Stimulated activated CD4-positive, alpha-beta T cell treated with anti-CD3 and anti-CD28 coated beads, Interleukin-12 subunit alpha, Interleukin-12 subunit beta, amount 100 ng/mL, for 48 hours (primary cell): ENCODE data around the gene FADS2.

Experiments used
- DNase-seq, 3 donors: peaks; one replicate each; pipeline ENCODE4 v3.0.0-alpha.2; 2020; ENCODE audit warnings: low read depth in 2 of 3, low spot score in 1 of 3

FADS2 gene

DNA sequence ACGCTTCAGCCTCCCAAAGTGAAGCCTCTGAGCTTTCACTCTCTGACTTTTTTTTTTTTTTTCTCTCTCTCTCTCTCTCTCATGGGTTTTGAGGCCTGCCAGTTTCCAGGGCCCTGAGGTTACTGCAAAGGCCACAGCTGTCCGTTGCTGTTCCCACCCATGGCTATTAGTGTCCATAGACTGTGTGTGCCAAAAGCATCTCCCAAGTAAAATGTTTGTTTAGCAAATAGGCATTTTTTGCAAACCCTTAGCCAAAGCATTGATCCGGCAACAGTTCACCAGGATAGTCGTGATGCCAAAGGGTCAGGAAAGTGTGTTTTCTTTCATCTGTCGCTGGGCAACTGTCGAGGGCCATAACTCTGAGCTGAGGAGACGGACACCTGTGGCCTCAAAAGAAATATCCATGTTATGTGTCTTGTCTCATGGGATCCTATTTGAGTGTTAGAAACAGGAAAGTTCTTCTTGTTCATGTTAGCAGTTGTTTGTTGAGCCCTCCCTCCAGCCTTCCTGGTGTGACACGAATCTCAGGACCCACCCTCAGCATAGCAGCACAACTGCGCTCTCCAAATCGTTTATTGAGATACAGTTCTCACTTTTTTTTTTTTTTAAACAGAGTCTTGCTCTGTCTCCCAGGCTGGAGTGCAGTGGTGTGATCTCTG, 18.4 kb downstream of the FADS2 start:
- DNase-seq, result no peak

DNA sequence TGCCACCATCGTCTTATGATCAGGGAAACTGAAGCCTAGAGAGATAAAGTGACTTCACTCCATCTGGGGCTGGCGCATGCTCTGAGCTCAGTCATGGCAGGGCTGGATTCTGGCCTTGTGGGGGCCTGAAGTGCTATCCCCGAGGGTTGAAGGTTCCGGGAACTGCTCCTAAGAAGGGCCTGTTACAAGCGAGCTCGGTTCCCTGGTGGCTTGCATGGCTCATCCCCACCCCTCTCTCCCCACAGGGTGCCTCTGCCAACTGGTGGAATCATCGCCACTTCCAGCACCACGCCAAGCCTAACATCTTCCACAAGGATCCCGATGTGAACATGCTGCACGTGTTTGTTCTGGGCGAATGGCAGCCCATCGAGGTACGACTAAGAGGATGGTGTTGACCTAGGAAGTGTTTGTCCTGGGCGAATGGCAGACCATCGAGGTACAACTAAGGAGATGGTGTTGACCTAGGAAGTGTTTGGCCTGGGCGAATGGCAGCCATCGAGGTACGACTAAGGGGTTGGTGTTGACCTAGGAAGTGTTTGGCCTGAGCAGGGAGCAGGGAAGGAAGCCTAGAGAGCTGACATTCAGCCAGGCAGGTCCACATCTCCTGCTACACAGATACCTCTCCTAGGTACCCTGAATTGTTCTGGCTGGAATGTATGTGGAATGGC, 19.9 kb downstream of the FADS2 start:
- DNase-seq, result no peak

DNA sequence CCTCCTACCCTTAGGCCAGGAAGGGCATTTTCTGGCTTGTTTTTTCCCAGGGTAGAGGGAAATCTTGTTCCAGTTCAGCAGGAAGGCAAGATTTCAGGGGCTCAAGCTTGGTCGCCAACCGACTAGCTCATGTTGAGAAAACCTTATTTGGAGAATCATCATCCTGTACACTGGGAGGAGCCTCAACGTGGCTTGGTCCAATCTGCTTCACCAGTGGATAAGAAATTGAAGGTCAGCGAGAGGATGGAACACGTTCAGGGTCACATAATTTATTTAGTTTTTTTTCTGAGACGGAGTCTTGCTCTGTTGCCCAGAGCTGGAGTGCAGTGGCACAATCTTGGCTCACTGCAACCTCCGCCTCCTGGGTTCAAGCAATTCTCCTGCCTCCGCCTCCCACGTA, 20.5 kb downstream of the FADS2 start:
- DNase-seq, result no peak

DNA sequence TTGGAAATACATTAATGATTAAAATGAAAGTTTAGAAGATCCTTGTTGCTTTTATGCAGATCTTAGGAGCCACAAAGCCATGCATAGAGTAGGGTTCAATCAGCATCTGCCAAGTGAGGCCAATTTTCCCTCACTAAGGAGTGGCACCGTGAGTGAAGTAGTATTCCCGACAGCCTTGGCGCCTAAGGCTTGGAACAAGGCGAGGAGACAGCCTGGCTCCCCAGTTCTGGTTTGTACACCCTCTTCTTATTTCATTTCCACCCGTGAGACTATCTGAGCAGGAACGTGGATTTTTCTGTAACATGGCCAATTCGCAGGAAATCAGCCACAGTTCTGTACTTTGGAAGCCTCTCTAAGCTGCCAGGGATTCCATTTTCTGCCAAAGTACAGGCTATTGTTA, 22.6 kb downstream of the FADS2 start:
- DNase-seq, result no peak

DNA sequence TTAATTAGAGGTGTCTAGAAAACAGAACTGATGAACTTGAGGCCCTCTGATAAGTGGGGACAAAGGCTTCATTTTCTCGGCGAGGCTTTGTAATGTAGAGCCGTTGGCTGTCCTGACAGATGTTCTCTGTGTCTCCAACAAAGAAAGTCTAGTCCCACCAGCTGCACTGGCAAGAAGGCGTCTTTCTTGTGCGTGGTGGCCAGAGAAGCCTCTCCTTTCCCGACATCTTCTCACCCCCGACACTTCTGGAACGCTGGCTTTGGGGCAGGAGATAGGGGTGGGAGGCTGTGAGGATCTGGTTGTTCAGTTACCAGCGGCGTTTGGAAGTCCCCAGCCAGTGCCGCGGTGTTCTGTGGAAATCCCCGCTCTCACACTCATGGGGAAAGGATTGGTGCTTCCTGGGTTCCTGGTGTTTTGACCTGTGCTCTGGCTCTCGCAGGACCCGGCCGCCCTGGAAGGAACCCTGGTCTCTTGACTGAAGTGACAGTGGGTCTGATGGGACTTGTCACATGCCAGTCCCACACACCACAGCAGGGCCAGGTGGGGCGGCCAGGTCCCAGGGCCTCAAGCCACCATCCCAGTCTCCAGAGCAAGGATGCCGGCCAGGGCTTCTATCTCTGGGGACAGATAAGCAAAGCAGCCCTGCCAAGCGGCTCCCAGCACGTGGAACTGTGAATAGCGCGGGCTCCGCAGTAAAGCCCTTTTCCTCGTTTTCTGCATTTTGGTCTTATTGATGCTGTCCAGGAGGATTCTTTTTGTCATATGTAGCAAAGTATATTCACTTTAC, 23.2 kb downstream of the FADS2 start:
- no peak for DNase-seq

DNA sequence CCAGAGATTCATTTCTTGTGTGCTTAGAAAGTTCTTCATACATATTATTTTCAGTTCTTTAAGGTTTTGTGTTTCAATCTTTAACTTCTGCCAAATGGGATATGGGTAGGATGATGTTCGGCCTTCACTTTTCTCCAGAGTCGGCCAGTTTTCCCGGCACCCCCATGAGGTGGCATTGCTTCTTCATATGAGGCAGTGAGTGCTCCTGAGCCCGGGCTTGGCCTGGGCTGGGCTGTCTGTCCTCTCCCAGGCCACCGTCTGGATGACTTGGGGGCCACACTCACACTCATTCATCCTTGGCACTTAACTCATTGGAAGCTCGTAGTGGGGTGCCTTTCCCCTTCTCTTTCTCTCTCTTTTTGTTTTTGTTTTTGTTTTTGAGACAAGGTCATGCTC, 23.8 kb downstream of the FADS2 start:
- no peak for DNase-seq

DNA sequence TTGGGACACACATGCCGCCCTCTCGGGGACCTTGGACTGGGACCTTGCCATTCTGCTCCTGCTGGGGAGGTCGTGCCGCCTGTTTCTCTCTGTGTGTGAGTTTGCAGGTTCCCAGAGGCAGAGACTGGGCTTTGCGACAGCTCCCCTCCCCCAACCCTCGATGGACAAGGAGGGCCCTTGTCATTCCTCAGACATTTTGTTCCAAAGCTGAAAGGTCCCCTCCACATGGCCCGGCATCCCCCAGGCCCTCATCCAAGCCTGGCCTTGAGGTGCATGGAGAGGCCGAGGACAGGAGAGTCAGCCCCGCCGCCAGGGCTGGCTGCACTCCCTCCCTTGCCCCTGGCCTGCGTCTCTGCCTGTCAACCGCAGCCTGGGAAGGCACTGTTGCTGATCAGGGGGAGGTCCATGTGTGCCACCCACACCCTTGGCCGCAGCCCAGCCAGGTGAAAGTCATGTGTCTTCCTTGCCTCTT, 25.6 kb downstream of the FADS2 start:
- DNase-seq, result no peak

DNA sequence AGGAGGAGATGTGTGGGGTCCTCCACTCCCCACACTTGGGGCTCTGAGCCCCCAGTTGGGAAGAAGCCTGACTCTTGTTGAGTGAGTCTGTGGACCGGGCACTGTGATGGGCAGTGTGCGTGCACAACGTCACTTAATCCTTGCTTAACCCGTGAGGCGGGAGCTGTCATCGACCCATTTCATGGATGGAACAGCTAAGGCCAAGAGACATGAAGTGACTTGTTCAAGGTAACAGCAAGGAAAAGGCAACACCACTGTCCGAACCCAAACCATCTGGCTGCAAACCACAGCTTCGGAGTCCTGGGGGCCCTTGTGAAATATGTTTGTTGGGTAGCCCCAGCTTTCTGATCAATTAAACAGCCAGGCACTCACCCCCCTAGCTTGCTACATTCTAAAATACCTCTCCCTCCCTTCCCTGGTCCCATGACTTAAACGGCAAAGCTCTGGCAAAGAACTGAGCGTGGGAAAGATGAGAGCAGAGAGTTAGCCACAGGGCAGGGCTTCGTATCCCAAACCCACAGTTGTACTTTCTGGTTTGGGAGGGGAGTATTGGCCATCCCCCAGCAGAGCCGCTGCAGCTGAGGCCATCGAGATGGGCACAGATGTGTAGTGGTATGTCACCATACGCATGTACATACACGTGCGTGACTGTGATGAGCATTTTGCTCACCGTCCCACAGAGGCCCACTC, 26.3 kb downstream of the FADS2 start:
- no peak for DNase-seq

DNA sequence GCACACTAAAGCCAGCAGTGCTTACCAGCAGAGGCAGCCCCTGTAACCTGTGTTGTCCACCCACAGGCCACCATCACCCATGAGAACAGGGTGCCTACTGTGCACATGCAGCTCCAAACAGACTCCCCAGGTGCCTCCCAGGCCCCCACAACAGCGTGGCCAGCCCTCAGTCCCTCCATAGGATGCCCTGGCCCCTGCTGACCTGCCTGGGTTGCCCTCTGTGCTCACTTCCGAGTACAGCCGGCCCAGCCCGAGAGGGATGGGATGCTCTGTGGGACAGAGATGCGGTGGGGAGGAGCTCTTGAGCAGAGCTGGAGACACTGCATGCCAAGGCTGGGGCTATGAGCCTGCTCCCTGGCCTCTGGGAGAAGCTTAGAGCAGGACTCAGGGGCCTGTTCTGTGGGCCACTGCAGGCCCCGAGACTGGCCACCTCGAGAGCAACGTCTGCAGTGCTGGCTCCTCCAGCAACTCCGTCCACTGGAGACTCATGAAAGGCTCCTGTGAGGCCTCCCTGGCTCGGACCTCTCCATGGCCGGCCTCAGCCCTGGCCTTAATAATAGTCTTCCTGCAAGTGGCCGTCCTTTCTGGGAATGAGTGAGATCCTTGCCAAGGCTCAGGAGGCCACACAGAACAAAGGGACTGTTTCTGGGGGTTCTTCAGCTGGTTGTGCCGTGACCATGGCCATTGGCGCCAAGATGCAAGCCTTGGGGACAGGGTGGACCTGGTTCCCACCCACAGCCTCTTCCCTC, 27.0 kb downstream of the FADS2 start:
- DNase-seq, result no peak

DNA sequence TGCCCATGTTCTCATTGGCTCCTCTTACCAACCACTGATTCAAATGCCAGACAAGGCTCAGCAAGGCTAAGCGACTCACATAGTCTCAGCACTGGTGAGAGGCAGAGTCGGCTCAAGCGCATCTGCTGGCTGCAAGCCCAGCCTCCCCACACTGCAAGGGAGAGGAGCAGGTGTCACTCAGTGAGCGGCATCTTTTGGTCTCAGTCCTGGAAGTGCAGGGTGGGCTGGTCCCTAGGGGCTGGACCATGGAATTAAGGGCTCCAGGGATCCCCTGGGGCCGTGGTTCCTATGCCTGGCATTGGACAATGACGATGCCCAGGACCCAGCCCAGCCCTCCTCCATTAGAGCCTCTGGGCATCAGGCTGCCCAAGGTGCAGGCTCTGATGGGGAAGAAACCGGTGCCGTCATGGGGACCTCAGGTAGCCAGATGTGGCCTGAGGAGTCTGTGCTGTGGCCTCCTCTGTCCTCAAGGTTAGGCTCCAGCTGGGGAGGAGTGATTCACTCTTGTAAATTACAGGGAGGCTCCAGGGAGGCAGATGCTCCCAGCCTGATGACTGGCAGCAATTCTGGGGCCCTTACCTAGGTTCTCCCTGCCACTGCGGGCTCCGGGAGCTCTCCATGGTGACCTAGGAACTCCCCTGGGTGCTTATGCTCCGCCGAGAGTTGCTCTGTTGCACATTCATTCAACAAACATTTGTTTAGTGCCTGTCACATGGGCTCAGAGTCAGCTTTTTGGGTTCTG, 28.0 kb downstream of the FADS2 start:
- no peak for DNase-seq

DNA sequence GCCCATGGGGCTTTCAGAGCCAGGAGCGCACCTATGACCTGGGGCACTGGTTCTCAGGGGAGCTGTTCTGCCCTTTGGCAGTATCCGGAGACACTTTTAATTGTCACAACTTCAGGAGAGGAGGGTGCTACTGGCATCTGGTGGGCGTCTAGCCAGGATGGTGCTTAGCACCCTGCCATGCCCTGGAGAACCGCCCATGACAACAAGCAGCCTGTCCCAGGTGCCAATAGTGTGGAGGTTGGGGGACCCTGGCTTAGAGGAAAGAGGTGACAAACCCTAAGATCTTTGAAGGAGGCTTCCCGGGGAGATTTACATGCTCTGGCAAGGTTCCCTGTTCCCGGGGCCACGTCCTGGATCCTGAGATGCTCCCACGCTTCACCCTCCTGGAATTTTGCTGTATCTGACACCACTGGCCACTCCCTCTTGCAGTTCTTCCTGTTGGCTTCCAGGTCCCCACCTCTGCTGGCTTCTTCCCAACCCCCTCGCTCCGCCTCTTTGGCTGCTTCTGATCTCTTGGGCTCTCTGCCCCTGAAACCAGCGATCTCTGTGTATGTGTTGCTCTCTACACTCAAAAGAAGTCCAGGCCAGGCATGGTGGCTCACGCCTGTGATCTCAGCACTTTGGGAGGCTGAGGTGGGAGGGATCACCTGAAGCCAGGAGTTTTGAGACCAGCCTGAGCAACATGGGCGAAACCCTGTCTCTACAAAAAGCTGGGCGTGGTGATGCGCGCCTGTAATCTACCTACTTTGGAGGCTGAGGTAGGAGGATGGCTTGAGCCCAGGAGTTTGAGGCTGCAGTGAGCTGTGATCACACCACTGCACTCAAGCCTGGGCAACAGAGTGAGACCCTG, 32.2 kb downstream of the FADS2 start:
- DNase-seq, result no peak

DNA sequence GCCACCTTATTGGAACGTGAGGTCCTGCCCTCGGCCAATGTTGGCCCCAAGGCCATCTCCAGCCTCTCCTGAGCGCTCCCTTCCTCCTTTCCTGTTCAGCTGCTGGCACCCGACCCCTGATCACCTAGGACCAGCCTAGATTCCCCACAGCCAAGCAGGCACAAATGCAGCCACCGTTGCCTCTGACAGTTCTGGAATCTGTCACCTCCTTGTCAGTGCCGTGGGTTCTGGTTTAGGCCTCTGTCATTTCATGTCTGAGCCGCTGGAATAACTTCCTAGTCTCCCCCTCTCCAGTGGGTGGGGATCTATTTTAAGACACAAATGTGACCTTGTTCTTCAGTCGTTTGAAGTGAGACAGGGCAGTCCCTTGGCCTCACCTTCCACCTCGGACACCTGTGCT, 33.5 kb downstream of the FADS2 start:
- DNase-seq, result no peak

DNA sequence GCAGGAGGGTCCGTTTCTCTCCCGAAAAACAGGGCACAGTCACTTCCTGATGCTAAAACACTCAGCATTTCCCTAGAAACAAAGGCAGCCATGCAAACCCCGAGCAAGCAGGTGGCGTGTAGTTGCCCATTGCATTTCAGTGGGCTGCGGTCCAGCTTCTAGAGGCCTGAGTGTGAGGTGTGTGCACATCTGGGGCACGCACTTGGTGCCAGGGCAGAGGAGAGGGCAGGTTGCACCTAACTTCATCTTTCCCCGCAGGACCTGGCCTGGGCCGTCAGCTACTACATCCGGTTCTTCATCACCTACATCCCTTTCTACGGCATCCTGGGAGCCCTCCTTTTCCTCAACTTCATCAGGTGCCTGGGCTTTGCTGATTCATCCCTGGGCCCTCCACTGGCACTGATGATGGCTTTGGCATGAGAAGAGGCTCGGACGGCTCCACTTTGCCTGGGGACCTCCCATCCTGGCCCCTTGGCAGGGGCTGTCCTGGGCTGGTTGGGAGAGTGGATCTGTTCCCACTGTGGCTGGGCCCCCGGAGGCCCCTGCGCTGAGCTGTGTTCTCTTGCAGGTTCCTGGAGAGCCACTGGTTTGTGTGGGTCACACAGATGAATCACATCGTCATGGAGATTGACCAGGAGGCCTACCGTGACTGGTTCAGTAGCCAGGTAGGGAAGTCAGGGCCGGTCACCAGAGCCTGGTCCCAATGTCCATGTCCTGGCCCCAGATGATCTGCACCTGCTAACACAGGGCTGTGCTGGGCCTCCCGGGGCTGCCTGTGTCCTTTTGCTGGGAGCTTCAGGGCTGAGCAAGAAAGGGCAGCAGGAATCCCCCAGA, 34.8 kb downstream of the FADS2 start:
- DNase-seq, result no peak

DNA sequence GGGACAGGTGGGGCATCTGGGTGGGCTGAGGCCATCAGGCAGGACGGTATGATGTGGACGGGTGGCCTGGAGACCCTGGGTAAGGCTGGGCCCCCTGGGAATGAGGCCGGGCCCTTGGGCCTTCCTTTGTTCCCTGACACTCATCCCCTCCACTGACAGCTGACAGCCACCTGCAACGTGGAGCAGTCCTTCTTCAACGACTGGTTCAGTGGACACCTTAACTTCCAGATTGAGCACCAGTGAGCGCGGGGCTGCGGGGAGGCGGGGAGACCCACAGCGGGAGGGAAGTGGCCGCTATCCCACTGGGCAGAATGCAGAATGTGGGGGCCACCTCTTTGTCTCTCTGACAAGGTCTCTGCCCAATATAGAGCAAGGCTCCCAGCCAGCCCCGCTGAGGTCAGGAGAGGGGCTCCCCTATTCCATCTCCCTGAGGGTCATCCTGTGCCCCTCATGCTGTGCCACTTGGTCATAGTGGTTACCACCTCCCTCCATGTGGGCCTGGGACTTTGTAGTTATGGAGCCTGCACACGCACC, 35.5 kb downstream of the FADS2 start:
- DNase-seq, result no peak

DNA sequence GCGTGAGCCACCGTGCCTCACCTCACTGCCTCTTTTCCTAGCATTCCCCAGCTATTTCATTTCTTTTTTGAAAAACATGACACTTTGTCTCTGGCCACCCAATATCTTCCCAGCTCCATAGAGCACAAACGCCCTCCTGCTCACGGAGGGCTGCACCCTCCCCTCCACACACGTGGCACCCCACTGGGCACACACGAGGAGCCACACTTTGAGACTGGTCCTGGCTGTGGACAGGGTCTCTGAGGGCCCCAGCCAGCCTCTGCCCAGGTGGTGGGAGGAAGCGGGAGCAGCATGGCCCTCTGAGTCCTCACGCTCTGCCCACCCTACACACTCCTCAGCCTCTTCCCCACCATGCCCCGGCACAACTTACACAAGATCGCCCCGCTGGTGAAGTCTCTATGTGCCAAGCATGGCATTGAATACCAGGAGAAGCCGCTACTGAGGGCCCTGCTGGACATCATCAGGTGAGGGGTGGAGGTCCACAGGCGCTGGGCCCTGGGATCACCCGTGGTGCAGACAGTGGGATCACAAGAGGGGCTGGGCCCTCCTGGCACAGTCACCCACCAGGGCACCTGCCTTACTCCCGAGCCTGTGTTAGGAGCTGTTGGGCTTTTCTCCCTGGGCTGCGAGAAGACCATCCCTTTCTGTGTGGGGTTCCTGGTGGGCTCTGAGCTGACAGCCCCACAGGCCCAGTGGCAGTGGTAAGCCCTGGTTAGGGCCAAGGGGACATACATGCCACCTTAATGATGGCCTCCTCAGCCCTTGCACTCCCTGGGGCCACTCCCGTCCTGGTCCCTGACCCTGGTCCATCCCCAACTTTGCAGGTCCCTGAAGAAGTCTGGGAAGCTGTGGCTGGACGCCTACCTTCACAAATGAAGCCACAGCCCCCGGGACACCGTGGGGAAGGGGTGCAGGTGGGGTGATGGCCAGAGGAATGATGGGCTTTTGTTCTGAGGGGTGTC, 37.0 kb downstream of the FADS2 start:
- DNase-seq, result no peak

DNA sequence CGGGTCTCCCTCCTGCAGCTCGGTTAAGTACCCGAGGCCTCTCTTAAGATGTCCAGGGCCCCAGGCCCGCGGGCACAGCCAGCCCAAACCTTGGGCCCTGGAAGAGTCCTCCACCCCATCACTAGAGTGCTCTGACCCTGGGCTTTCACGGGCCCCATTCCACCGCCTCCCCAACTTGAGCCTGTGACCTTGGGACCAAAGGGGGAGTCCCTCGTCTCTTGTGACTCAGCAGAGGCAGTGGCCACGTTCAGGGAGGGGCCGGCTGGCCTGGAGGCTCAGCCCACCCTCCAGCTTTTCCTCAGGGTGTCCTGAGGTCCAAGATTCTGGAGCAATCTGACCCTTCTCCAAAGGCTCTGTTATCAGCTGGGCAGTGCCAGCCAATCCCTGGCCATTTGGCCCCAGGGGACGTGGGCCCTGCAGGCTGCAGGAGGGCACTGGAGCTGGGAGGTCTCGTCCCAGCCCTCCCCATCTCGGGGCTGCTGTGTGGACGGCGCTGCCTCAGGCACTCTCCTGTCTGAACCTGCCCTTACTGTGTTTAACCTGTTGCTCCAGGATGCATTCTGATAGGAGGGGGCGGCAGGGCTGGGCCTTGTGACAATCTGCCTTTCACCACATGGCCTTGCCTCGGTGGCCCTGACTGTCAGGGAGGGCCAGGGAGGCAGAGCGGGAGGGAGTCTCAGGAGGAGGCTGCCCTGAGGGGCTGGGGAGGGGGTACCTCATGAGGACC, 38.3 kb downstream of the FADS2 start:
- DNase-seq, result no peak
